Measurements from ENCODE around the gene CERS3.

CERS3 gene

DNA sequence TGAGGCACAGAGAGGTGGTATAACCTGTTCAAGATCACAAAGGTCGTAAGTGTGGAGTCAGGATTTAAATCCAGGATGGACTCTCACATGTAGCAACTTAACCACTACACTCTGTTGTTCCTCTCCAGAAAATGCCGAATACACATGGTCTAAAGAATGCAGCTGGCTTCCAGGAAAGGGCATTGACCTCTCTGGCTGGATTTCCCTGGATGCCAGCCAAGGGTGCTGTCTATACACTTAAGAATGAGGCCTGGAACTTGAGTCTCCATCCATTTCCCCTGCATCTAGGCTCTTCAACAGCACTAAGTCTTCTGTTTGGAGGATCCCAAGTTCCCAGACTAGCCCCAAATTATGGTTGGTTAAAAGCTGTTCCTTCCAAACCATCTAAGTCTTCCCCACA, 60.5 kb downstream of the CERS3 start:
- no peaks in the 10 kb centered on the region; the same call in 1 of the 2 replicates for H3K4me1 ChIP-seq
- peak; percentile 20 for DNase-seq
- no peaks in the 10 kb centered on the region for H3K36me3 ChIP-seq
- no peak overlapping the region for H3K4me3 ChIP-seq (ENCODE audit: low read depth, low read length)
- H3K9me3 ChIP-seq, result no peaks in the 10 kb centered on the region
- no peaks in the 10 kb centered on the region for H3K27me3 ChIP-seq
- TF ChIP-seq, protein P1, sequence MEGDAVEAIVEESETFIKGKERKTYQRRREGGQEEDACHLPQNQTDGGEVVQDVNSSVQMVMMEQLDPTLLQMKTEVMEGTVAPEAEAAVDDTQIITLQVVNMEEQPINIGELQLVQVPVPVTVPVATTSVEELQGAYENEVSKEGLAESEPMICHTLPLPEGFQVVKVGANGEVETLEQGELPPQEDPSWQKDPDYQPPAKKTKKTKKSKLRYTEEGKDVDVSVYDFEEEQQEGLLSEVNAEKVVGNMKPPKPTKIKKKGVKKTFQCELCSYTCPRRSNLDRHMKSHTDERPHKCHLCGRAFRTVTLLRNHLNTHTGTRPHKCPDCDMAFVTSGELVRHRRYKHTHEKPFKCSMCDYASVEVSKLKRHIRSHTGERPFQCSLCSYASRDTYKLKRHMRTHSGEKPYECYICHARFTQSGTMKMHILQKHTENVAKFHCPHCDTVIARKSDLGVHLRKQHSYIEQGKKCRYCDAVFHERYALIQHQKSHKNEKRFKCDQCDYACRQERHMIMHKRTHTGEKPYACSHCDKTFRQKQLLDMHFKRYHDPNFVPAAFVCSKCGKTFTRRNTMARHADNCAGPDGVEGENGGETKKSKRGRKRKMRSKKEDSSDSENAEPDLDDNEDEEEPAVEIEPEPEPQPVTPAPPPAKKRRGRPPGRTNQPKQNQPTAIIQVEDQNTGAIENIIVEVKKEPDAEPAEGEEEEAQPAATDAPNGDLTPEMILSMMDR (IDR thresholded peaks at IDR 0.05; ENCODE audit: low read depth, low read length), result no peak

DNA sequence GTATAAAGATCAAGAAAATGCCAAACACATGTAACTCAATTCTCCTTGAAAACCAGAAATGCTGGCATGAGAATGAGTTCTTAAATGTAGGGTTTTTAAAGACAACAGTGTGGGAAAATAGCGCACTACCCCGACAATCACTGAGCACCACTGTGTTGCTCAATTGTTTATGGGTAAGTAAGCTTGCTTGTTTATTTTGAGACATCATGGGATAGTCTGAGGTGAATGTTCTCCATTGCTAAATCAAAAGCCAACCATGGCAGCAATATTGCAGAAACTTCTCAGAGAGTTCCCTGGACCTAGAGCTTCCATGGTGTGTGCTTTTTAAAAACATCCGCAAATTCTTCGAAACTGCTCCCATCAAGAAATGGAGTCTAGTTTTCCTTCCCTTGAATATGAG, 62.7 kb downstream of the CERS3 start:
- H3K9me3 ChIP-seq, result no peaks in the 10 kb centered on the region
- no peaks in the 10 kb centered on the region for H3K4me1 ChIP-seq
- H3K36me3 ChIP-seq, result no peaks in the 10 kb centered on the region
- TF ChIP-seq, protein P1 (IDR thresholded peaks at IDR 0.05; ENCODE audit: low read depth, low read length), result no peak
- H3K4me3 ChIP-seq (ENCODE audit: low read depth, low read length), result no peak overlapping the region
- no peak for DNase-seq
- no peaks in the 10 kb centered on the region for H3K27me3 ChIP-seq

DNA sequence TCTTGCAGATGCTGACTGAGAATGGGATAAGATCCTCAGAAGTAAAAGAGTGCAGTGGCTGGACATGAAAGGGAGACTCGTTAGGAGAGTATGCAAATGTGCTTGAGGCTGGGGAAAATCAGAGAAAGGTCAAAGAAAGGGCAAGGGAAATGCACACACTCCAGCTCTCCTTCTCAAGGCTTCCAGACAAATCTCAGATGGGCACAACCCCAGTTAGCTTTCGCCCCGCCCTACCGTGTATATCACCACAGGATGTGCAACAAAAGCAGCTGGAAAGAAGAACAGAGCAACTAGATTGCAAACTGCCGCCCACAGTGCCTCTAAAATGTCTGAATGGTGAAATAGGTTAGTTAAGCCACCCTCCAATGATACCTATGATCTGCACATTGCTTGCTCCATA, 63.9 kb downstream of the CERS3 start:
- H3K36me3 ChIP-seq, result no peaks in the 10 kb centered on the region
- DNase-seq, result no peak

DNA sequence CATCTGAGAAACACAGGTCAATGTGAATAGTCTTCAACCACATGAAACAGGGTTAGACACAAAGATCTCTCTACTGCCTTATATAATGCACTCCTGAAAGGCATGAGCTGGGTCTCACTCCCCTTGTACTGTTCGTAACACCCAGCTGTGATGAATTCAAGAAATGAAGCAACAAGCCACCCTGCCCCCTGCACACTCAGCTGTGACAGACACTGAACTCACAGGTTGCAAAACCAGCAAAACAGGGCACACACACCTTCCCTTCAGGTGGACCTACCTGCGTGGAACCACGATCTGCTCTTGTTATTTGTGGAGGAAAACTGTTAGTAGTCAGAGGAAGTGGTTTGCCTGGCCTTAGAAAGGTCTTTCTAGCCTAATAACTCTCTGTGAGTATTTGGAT, 64.5 kb downstream of the CERS3 start:
- no peaks in the 10 kb centered on the region for H3K36me3 ChIP-seq
- H3K9me3 ChIP-seq, result no peaks in the 10 kb centered on the region
- no peaks in the 10 kb centered on the region for H3K4me1 ChIP-seq
- DNase-seq, result no peak
- no peaks in the 10 kb centered on the region for H3K27me3 ChIP-seq
- no peak overlapping the region for H3K4me3 ChIP-seq (ENCODE audit: low read depth, low read length)
- TF ChIP-seq, protein P1 (IDR thresholded peaks at IDR 0.05; ENCODE audit: low read depth, low read length), result no peak

More for the DNA sequence above, 63.9 kb downstream of the CERS3 start:
- Histone ChIP-seq H3K4me1 (no peaks in the 10 kb centered on the region), H3K9me3 (no peaks in the 10 kb centered on the region), H3K27me3 (no peaks in the 10 kb centered on the region), H3K4me3 (ENCODE audit: low read depth, low read length) (no peak overlapping the region)
- TF ChIP-seq, protein P1 (IDR thresholded peaks at IDR 0.05; ENCODE audit: low read depth, low read length), result no peak

DNA sequence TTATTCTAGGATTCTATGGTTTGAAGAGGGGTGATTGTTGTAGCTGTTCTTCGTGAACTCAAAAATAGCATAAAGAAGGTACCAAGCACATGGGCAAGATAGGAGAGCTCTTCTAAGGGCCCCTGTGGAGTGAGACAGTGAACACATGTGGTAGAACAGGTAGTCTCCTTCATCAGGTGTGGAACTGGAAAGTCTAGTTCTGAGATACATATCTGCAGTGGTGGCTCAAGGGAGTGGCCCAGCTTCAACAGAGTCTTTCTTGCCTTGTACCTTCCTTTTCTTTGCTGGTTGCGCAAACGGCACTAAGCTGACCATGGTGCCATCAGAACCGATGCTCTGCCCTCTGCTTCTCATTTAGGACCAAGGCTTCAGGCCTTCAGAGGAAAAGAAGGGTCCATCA, 65.2 kb downstream of the CERS3 start:
- Histone ChIP-seq H3K4me1 (no peaks in the 10 kb centered on the region), H3K36me3 (no peaks in the 10 kb centered on the region), H3K9me3 (no peaks in the 10 kb centered on the region), H3K27me3 (no peaks in the 10 kb centered on the region), H3K4me3 (ENCODE audit: low read depth, low read length) (no peak overlapping the region)
- TF ChIP-seq, protein P1 (IDR thresholded peaks at IDR 0.05; ENCODE audit: low read depth, low read length), result no peak
- no peak for DNase-seq

DNA sequence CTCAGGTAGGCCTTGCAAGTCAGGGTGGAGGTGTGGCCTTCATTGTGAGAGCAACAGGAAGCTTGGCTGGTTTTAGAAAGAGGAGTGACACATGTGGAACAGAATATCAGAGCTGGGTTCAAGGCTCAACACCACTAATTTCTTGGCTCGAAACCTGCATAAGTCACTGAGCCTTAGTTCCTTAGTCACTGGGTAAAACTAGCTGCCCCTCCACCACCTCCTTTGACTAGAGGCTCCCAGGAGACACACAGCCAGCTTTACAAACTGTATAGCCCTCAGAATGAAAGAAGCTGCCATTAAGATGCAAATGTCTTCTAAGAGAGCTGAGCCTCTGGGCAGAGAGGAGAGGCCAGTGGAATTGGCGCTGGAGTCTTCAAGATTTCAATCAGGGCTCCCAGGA, 67.7 kb downstream of the CERS3 start:
- TF ChIP-seq, protein P1 (IDR thresholded peaks at IDR 0.05; ENCODE audit: low read depth, low read length), result no peak
- DNase-seq, result no peak
- Histone ChIP-seq H3K4me3 (ENCODE audit: low read depth, low read length) (no peak overlapping the region), H3K4me1 (no peaks in the 10 kb centered on the region), H3K36me3 (no peaks in the 10 kb centered on the region), H3K9me3 (peaks cover 4% of the 10 kb centered on the region; the same call in 1 of the 2 replicates), H3K27me3 (no peaks in the 10 kb centered on the region)

Measured in BE2C (cell line).